GM19351 (cell line): ENCODE results near the gene ZBTB22.
A peak's percentile ranks its signal among the peaks of the same experiment; 100 is the strongest.
"Not testable (repeated sequence)": the region's sequence is repeated elsewhere in the genome, so short reads cannot be mapped to it uniquely, and the experiment has no call there.

Source experiments
- ATAC-seq: cut with Tn5 transposase; IDR thresholded peaks from one replicate; pipeline ENCODE4 v1.9.1; 2021; ENCODE audit warnings: mild to moderate bottlenecking, moderate library complexity; ENCODE audit not compliant: unreplicated experiment

The ZBTB22 gene

GRCh38 chr6:33279971-33280511 lies 37.5 kb downstream of the ZBTB22 start:
- no peak for ATAC-seq

- ATAC-seq: no peak
Measured at GRCh38 chr6:33279257-33279695, 38.3 kb downstream of the ZBTB22 start.

- ATAC-seq: no peak
Measured at GRCh38 chr6:33278810-33279209, 38.7 kb downstream of the ZBTB22 start.

- no peak for ATAC-seq
Measured at GRCh38 chr6:33278392-33278741, 39.2 kb downstream of the ZBTB22 start.

GRCh38 chr6:33277663-33278391 lies 39.7 kb downstream of the ZBTB22 start:
- peak; percentile 11 for ATAC-seq

GRCh38 chr6:33276864-33277662 lies 40.5 kb downstream of the ZBTB22 start, which contains the start of gene B3GALT4:
TSS of gene B3GALT4 (plus strand) at chr6:33277123. CDS start at chr6:33277420, 297 bp downstream.
- peak; percentile 52 for ATAC-seq

GRCh38 chr6:33276581-33276863 lies 41.0 kb downstream of the ZBTB22 start:
- no peak for ATAC-seq

- ATAC-seq: not testable (repeated sequence)
Measured at GRCh38 chr6:33275795-33276580, 41.6 kb downstream of the ZBTB22 start.

GRCh38 chr6:33273924-33274902 lies 43.3 kb downstream of the ZBTB22 start:
- ATAC-seq: no peak

GRCh38 chr6:33273129-33273923 lies 44.2 kb downstream of the ZBTB22 start:
- no peak for ATAC-seq

GRCh38 chr6:33272275-33273128 lies 45.0 kb downstream of the ZBTB22 start:
- peak; percentile 12 for ATAC-seq

- ATAC-seq: peak; percentile 69
Measured at GRCh38 chr6:33271468-33272274, 45.9 kb downstream of the ZBTB22 start, which contains the start of the genes RPS18 and VPS52. TSS of gene RPS18 (plus strand) at chr6:33272075. CDS start at chr6:33272120, 45 bp downstream. TSS of gene VPS52 (minus strand) at chr6:33271876. CDS start at chr6:33271675, 201 bp downstream.

- peak; percentile 16 for ATAC-seq
Measured at GRCh38 chr6:33271117-33271467, 46.5 kb downstream of the ZBTB22 start.
